Stimulated activated CD4-positive, alpha-beta T cell treated with anti-CD3 and anti-CD28 coated beads, Interleukin-12 subunit alpha, Interleukin-12 subunit beta, amount 100 ng/mL, for 48 hours (primary cell): ENCODE data around the gene ZNF568.

Experiments used
- DNase-seq, 3 donors: peaks; one replicate each; pipeline ENCODE4 v3.0.0-alpha.2; 2020; ENCODE audit warnings: low read depth in 2 of 3, low spot score in 1 of 3

The ZNF568 gene

DNA sequence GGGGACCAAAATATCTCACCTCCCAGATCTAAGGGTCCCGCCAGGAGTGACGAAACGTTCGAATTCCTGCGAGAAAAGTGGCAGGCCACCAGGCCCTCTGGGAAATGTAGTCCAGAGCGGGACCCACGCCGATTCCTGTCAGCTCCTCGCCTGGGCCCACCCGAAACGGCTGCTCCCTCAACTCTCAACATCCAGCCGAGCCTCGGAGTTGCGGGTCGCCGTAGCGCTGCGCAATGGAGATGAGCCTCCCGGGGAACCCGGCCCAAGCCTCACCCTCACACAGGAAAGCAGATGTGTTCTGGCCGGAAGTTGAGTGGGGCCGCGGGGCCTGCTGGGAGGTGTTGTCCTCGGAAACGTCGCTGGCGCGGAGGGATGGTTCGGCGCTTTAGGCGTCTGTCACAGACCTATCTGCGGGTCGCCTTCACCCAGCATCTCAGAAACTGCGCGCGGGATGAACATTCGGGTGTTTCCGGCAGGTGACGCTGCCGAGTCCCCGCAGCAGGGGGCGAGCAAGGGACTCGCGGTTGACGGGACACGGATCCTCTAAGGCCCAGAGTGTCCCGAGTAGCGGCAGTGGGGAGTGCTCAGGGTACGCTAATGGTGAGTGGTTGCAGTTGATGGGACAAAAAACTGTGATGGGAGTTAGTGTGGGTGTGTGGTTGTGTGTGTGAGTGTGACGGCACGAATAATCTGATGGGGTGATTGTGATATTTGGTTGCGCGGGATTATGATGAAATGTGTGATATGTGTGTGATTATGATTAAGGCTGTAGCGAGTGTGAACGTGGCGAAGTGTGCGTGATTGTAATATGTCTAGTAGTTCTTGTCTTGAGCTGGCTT is at the start of gene ZNF568, which contains the start of gene ZNF829:
Gene ZNF568, plus strand, starts transcription at position 341 of the 839 bp plus-strand sequence. CDS start 6,439 bp downstream, outside the sequence.
Gene ZNF829, minus strand, starts transcription at position 300 of the 839 bp plus-strand sequence. CDS start 1,124 bp downstream, outside the sequence.
- DNase-seq = peak; percentile 85 to 90 (median 90)

DNA sequence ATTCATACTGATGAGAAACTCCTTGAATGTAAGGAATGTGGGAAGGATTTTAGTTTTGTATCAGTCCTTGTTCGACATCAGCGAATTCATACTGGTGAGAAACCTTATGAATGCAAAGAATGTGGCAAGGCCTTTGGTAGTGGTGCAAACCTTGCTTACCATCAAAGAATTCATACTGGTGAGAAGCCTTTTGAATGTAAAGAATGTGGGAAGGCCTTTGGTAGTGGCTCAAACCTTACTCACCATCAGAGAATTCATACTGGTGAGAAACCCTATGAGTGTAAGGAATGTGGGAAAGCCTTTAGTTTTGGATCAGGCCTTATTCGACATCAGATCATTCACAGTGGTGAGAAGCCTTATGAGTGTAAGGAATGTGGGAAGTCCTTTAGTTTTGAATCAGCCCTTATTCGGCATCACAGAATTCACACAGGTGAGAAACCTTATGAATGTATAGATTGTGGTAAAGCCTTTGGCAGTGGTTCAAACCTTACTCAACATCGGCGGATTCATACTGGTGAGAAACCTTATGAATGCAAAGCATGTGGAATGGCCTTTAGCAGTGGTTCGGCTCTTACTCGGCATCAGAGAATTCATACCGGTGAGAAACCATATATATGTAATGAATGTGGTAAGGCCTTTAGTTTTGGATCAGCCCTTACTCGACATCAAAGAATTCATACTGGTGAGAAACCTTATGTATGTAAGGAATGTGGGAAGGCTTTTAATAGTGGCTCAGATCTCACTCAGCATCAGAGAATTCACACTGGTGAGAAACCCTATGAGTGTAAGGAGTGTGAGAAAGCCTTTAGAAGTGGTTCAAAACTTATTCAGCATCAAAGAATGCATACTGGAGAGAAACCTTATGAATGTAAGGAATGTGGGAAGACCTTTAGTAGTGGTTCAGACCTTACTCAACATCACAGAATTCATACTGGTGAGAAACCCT is 38.9 kb upstream of the ZNF568 start:
- no peak for DNase-seq

DNA sequence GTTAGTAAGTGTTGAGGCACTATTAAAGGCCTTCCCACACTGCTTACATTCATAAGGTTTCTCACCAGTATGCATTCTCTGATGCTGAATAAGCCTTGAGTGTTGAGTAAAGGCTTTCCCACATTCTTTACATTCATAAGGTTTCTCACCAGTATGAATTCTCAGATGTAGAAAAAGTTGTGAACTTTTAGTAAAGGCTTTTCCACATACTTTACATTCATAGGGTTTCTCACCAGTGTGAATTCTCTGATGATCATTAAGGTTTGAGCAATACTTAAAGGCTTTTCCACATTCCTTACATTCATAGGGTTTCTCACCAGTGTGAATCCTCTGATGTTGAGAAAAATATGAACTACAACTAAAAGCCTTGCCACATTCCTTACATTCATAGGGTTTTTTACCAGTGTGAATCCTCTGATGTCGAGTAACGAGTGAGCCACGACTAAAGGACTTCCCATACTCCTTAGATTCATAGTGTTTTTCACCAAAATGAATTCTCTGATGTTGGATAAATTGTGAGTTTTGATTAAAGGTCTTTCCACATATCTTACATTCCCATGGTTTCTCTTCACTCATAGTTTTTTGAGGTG is 24.3 kb upstream of the ZNF568 start:
- DNase-seq = no peak

DNA sequence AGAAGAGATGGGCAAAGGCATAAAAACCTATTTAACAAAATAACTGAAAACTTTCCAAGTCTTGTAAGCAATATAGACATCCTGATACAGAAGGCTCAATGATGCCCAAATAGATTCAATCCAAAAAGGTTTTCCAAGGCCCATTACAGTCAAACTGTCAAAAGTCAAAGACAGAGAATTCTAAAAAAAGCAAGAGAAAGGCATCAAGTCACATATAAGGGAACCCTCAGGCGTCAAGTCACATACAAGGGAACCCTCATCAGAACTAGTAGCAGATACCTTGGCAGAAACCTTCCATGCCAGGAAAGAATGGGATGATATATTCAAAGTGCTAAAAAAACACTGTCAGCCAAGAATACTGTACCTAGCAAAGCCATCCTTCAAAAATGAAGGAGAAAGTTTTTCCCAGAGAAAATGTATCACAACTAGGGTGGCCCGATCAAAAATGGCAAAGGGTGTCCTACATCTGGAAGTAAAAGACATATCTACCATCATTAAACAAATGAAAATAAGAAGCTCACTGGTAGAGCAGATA is 21.2 kb upstream of the ZNF568 start:
- no peak for DNase-seq

DNA sequence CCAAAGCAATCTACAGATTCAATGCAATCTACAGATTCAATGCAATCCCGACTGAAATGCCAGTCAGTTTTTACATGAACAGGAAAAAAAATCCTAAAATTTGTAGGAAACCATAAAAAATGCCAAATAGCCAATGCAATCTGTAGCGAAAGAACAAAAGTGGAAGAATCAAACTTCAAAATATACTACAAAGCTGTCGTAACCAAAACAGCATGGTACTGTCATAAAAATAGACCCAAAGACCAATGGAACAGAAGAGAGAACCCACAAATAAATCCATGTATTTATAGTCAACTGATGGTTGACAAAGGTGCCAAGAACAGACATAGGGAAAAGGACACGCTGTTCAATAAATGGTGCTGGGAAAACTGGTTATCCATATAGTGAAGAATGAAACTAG is 17.7 kb upstream of the ZNF568 start:
- DNase-seq = no peak

DNA sequence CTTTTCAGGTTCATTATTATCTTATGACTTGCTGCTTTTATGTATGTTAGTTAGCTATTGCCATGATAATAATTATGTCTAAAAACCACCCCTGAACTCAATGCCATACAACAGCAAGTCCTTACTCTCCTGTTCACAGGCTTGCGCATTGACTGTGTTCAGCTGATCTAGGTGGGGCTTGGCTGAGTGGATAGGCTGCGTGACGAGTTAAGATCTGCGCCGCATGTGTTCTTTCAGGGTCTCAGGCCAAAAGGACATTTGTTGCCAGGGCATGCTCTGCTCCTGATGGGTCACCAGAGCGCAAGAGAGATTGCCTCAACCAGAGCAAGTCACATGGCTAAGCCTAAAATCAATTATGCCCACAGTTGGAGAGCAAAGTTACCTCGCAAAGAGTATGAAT is 859 bp downstream of the ZNF568 start:
- no peak for DNase-seq

DNA sequence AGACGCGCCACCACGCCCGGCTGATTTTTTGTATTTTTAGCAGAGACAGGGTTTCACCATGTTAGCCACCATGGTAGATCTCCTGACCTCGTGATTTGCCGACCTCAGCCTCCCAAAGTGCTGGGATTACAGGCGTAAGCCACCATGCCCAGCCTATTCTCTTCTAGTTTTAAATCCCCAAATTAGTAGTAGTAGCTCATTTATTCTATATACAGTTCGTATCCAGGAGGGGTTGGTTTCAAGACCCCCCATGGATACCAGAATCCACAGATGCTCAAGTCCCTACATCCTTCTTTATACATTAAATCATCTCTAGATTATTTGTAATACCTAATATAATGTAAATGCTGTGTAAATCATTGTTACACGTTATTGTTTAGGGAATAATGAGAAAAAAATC is 2.0 kb downstream of the ZNF568 start:
- DNase-seq = no peak

DNA sequence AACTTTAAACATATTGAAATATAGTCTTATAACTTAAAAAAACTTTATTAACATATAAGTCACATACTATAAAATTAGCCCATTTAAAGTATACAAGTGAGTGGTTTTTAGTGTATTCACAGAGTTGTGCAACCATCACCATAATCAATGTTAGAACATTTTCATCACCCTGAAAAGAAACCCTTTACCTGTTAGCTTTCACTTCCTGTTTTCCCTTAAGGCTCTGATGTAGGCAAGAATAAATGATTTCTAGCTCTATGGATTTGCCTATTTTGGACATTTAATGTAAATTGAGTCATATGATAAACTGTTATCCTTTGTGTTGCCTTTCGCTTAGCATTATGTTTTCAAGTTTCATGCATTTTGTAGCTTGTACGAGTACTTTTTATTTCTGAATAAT is 15.6 kb downstream of the ZNF568 start:
- no peak for DNase-seq

DNA sequence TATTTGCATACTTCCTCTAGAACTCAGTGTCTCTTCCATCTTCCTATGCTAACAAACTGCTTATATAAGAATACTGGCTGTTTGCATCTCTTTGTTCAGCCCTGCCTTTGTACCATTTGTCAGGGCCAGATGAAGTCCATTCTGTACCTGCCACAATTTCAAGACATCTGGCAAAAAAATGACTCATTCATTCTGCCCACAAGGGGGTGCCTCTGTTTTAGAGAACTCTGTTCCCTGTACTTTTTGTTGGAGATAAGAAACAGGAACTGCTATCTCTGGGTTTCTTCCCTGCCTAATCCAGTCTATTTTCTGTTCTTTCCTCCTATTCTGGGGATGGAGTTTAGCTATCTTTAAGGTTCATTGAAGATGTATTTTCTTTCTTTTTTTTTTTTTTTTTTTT is 23.0 kb downstream of the ZNF568 start:
- no peak for DNase-seq

DNA sequence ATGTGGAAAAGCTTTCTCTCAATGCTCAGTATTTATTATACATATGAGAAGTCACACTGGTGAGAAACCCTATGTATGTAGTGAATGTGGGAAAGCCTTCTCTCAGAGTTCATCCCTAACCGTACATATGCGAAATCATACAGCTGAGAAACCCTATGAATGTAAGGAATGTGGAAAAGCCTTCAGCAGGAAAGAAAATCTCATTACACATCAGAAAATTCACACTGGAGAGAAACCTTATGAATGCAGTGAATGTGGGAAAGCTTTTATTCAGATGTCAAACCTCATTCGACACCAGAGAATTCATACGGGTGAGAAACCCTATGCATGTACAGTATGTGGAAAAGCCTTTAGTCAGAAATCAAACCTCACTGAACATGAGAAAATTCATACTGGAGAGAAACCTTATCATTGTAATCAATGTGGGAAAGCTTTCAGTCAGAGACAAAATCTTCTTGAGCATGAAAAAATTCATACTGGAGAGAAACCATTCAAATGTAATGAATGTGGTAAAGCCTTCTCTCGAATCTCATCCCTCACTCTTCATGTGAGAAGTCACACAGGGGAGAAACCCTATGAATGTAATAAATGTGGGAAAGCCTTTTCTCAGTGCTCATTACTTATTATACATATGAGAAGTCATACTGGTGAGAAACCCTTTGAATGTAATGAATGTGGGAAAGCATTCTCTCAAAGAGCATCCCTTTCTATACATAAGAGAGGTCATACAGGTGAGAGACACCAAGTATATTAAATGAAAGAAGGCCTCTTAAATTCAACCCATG is 34.4 kb downstream of the ZNF568 start:
- no peak for DNase-seq

DNA sequence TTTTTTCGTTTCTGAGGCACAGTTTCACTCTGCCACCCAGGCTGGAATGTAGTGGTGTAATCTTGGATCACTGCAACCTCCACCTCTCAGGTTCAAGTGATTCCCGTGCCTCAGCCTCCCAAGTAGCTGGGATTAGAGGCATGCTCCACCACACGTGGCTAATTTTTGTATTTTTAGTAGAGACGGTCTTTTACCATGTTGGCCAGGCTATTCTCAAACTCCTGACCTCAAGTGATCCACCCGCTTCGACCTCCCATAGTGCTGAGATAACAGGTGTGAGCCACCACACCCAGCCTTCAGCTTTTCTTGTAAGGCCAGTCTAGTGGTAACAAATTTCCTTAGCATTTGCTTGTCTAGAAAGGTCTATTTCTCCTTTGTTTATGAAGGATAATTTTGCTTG is 46.2 kb downstream of the ZNF568 start:
- no peak for DNase-seq

DNA sequence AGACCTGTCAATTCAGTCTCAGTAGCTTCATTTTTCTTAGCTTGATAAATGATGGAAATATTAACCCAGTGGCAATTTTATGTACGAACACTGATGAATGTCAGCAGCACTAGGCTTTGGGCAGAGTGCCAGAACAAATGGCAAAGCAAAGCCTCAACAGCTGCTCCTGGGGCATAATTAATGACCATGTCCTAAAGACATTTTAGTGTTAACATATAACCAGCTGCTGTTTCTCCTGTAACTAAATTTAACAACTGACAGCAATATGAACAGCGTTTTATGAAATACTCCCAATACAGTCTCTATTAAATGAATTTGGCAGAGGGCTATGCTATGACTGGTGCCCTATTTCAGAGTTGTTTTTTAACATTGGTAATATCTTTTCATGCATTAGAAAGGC is 47.1 kb downstream of the ZNF568 start:
- no peak for DNase-seq

DNA sequence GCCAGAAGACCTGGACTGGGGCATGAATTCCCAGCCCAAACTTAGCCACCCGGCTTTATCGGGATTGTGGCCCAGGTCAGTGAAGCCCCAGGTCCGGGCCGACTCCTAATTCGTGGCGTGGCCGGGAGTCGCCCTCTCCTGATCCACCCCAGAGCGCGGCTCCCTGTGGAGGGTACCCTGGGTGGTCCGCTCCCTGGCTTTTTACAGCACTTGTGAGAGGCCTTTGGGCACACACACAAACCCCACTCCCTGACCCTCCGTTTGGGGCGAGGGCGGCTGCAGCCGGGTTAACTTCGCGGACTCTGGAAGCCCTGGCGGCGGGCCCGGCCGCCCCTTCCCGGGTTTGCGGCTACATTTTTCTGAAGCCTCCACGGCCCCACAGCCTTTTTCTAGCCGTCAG is 56.4 kb downstream of the ZNF568 start:
- no peak for DNase-seq

DNA sequence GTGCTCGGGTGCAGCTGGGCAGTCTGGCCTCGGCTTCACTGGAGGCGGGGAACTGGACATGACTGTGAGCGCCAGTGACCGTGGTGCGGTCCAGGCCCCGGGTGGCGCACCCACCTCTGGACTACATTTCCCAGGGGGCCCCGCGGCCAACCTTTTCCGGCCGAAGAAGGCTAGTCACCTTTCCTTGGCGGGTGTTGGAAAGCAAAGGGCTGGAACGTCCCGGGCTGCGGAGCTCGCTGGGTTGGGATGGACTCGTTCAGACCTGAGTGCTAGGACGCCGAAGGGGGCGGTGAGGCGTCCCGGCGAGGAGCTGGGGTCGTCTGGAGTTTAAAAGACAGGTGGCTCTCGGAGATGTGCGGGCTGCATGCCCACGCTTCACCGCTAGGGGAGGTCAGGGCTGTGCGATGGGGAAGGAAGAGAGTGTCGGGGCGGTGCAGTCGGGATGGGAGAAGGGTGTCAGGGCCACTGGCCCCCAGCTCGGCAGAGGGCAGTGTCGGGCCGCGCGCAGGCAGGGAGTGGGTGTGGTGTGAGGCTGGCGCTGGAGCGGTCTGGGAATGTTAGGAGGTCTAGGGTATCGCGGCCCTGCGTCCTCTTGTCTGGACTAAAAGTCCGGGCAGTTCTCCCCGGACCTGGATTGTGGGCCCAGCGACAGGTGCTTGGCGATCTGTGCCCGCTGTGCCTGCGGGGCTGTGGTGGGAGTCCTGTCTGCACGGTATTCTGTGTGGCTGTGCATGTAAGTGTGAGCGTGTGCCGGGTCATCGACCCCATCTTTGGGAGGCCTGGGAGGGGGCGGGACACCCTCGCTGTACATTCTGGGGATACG is 57.1 kb downstream of the ZNF568 start:
- peak; percentile 50 to 73 (median 64) for DNase-seq

DNA sequence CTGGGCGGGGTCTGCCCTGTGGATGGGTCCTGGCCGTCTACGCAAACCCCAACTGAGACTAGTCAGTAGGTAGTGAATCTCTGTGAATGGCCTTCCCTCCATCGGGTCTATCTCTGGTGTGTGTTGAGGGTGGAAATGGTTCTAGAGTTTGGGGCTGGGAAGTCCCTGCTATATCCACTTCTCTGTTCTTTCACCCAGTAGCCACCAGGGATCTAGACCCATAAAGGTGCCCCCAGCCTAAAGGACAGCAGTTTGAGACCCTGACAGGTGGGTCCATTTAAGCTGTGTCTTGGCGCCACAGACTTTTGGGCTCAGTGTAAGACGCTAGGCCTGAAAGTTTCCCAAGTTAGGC is 57.7 kb downstream of the ZNF568 start:
- DNase-seq = peak in 1 of 3 donors; percentile 4

DNA sequence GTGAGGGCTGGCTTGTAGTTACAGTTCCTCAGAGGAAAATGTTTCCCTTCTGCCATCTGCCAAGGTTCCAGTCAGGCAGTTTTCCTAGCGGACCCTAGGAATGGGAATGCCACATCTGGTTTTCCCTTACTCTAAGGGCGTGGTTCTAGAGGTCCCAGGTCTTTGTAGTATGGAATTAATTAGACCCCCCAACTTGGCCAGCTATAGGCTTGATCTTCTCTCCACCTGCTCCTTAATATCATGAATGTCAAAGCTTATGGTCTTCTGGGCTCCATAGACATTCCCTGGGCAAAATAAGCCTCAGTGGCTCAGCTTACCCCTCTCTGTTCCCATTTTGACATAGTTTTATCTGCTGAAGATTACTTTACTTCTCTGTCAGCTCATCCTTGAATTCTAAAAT is 70.0 kb downstream of the ZNF568 start:
- no peak for DNase-seq

DNA sequence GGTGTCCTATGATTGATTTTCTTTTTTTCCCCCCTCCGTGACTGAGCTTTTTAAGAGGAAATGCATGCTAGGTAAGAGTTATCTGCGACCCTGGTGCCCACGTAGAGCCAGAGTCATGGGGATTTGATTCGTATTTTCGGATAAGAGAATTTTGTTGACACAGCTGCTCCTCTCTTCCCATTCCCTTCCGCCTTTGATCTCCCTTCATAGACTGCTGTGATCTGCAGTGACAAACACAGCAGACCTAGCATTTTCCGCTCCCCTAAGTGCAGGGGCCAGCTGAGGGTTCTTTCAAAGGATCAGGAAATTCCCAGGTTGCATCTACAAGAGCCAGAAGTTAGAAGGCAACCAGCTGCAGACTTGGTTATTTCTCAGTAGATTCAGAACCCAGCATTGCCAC is 70.5 kb downstream of the ZNF568 start:
- DNase-seq = no peak

DNA sequence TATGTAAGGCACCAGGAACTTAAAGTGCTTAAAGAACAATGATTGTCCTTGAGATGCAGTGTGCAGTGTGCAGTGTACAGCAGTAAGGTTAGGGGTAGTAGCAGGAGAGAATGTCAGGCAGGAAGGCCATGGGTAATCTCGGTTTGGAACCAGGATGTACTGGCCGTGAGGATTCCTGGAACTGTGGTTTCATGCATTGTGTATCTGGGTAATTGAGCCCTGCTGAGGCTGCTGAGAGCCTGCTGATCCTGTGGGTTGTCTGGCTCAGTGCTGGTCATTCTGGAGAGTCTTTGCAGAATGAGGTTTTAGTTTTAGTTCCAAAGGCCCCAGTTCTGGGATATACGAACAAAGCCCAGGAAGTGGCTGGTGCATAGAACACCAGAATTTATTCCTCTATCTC is 71.0 kb downstream of the ZNF568 start:
- DNase-seq = no peak

DNA sequence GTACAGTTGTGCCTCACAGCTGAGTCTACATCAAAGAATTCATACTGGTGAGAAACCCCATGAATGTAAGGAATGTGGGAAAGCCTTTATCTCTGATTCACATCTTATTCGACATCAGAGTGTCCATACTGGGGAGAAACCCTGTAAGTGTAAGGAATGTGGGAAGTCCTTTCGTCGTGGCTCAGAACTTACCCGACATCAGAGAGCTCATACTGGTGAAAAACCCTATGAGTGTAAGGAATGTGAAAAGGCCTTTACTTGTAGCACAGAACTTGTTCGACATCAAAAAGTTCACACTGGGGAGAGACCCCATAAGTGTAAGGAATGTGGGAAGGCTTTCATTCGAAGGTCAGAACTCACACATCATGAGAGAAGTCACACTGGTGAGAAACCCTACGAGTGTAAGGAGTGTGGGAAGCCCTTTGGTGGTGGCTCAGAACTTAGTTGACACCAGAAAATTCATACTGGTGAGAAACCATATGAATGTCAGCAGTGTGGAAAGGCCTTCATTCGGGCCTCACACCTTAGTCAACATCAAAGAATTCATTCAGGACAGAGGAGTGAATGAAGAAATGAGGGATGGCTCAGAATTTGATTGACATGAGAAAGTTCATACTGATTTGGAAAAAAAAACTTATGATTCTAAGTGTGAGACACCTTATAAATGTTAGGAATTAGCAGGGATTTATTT is 81.2 kb downstream of the ZNF568 start:
- DNase-seq = no peak
